EL (cell line): Measurements from ENCODE around the gene PEX3.
"Not testable (repeated sequence)": the region's sequence is repeated elsewhere in the genome, so short reads cannot be mapped to it uniquely, and the experiment has no call there.

Source experiments
- DNase-seq: peaks from one replicate; pipeline ENCODE4 v3.0.0-alpha.2; 2016

PEX3 gene

DNA sequence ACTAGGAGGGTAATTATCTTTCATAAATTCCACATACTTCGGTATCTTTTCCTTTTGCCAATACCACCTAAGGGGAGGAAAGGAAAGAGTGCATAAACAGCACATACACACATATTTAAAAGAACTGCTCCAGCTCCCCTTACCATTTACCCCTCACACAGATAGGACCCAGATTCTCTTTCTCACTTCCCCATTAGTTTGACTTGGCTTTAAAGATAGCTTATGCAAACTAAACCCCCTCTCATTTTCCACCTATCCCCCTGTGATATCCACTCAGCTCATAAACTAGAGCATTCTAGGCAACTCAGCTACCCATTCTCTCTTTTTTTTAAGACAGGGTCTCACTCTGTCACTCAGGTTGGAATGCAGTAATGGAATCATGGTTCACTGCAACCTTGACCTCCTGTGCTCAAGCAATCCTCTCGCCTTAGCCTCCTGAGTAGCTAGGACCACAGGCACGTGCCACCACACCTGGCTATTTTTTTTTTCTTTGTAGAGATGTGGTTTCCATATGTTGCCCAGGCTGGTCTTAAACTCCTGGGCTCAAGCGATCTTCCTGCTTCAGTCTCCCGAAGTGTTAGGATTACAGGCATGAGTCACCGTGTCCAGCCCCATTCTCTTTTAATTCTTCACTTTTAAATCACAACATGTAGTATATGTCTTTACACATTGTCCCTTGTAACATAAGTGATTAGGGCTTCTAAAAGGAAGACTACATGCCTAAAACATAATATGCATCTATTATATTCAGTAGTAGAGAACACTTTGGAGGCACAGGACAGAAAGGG lies 56.9 kb downstream of the PEX3 start:
- DNase-seq, result peak; percentile 49

DNA sequence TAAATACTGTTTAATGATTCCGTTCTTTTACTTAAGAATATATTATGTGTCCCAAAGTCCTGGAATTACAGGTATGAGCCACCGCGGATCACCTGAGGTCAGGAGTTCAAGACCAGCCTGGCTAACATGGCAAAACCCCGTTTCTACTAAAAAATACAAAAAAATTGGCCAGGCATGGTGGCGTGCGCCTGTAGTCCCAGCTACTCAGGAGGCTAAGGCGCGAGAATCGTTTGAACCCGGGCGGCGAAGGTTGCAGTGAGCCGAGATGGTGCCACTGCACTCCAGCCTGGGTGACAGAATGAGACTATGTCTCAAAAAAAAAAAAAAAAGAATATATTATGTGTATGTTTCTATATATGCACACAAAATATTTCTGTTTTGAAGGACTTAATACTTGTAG lies 59.7 kb downstream of the PEX3 start:
- DNase-seq, result not testable (repeated sequence)

DNA sequence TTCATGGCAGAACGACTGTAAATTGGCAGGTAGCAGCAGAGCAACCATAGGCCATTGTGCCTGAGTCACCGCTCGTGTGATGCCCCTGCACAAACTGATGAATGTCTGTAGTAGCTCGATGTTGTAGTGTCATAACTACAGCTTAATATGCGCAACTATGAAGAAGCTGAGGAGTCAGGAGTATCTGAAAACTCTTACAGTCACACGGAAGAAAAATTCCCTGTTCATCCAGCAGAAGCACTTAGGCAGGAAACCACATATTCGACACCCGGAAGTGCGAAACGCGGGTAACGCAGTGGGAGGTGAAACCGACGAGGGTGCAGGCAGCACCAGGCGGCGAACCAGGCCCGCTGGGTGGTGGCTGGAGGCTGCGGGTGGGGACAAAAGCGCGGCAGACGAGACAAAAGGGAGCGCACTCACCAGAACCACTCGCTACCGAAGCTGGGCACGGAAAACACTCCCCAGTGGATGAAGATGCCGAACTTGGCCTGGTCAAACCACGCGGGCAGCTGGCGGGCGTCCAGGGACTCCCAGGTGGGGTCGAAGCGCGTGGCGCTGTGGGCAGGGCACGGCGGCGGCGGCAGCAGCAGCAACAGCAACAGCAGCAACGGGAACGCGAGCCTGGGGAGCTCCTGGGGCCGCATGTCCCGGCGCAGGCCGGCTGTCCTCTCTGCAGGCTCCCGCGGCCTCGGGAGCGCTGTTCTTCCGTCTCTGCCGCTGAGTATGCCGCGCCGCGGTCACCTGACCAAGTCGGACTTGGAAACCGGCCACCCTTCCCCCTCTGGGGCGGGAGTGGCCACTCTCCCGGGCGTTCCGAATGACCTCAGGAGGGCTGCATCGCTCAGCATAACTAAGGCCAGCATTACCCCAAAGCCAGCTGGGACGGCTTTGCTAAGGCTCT lies 60.6 kb downstream of the PEX3 start, which contains the start of gene FUCA2:
TSS of gene FUCA2 (minus strand) at position 730 of the 901 bp plus-strand sequence. CDS start at position 644, 86 bp downstream.
- DNase-seq, result peak; percentile 93

DNA sequence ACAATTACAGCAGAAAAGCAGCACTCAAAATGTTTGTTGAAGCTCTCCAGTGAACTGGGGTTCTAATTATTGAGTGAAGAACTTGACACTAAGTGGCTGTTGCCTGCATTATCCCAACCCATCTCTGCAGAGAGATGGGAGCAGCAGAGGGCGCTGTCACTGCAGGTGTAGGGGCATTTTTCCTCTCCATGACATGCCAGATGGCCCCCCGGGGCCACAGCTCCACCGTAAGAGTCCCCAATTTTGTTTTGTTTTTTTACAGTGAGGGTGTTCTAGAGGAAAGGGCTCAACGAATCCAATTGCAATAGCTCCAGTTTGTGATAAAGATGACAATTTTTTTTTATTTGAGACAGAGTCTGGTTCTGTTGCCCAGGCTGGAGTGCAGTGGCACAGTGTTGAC lies 62.8 kb downstream of the PEX3 start:
- peak; percentile 21 for DNase-seq

DNA sequence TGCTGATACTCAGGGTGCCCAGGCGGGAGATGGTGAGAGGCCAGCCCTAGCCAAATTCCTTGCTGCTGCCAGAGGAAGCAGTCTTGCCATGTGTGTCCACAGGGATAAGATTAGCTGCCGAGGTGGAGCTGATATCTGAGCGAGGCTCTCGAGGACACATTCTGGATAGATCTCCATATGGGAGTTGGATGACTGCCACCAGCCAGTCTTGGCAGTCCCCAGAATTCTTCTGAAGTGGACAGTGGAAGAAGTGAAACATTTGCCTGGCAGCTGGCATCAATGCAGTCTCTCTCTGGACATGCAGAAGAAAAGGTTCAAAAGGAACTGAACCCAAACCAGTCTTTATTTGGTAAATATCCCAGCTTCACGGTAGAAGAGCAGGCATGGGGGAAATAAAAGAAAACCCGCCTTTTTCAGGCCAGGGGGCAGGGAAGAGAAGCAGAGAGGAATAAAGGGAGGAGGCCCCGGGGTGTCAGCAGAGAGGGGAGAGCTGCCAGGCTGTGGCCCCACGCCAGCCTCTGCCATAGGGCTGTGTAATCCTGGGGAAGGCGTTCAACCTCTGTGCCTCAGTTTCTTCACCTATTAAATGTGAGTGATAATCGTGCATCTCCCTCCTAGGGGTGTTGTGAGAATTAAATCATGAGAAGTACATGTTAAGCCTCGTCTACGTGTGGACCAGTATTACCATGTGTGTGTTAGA lies 64.6 kb downstream of the PEX3 start:
- peak; percentile 7 for DNase-seq

DNA sequence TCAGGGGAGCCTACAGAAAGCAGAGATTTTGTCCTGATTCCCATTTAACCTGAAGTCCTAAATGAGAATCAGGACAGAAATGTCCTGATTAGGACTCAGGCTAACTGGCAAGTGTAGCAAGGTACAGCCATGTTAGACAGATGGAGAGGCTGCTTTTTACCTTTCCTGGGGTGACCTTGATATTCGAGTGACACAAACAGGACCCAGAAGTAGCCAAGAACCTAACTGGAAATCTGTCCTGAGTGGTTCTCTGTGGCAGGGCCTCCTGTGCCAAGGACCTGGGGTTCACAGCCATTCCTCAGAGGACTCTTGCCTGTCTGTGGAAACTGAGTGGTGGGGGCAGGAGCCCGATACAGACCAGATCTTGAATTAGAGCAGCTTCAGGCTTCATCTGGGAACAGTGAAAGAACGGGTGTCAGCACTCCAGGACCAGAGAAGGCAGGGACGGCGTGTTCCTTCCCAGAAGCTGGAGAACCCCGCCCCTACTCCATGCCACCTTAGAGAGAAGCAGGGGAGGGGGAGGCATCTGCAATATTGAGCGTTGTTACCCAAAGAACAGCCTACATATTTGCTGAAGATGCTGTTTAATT lies 65.3 kb downstream of the PEX3 start:
- DNase-seq, result no peak

DNA sequence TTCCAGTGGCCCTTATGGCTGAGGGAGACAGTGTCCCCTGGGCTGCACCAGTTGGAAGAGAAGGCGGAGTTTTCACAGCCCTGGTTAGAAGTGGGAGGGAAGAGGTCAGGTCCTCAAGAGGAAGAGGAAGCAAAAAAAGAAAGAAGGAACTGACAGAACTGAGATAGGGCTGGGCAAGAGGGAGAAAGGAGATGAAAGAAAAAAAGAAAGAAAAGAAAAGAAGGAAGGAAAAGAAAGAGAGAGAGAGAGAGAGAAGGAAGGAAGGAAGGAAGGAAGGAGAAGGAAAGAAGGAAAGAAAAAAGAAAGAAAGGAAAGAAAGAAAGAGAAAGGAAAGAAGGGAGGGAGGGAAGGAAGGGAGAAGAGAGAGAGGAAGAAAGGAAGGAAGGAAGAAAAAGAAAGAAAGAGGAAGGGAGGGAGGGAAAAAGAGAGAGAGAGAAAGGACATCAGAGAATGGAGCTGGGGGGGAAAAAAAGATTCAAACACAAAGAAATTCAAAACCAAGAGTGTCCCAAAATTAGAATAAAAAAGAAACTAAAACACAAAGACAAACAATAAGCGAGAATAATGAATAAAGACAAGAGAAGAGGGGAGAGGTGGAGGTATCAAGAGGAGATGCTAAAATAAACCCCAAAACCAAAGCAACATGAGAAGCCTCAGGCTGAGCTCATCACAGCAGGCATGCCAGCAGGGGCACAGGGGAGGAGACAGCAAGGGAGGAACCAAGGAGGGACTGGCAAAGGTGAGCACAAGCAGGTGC lies 66.3 kb downstream of the PEX3 start:
- DNase-seq, result no peak

DNA sequence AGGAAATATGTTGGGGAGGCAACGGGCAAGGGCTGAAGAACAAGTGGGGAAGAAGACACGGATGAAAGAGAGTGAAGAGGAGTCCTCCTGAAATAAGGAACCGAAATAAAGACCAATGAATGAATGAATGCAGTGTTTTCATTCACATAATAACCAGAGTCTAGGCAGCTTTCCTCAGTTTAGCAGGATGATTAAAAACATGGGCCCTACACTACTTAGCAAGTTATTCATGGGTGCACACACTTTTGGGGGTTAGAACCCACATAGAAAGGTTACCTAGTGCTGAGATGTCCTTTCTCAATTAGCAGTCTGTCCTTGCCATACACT lies 66.8 kb downstream of the PEX3 start:
- DNase-seq, result no peak

DNA sequence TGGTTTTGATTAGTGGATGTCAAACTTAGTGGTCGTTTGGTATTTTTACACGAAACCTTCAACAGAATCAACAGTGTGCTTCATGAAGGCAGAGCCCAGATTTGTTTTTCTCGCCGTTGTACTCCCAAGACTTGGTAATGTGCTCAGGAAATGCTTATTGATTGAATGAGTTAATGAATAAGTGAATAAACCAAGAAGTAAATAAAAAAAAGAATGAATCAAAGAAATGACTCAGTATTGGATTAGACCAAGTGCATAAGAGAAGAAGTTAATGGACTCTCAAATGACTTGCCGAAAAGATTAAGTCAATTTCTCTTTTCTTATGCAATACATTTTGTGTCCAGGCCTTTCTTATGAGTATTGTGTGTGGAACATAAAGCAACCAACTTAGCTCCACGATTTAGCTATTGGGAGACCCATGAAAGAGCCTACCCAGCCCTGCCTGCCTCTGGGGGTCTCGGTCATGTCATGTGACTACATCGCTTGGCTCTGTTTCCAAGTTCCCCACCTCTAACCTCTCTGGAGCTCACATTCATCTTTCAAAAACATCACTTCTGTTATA lies 71.5 kb downstream of the PEX3 start:
- DNase-seq, result no peak

DNA sequence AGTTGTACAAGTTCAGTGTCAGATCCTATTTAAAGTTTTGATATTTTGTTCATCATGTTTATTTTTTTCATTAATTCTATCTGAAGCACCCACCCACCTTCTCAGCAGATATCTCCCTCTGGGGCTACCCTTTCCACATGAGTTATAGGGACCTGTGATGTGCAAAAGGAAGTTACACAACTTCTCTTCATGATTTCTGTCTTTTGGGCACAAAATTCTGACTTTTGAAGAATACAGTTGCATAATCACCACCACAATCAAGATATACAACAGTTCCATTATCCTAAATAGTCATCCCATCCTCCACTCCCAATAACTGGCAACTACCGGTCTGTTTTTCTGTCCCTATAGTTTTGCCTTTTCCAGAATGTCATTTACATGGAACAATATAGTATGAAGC lies 74.8 kb downstream of the PEX3 start:
- no peak for DNase-seq

DNA sequence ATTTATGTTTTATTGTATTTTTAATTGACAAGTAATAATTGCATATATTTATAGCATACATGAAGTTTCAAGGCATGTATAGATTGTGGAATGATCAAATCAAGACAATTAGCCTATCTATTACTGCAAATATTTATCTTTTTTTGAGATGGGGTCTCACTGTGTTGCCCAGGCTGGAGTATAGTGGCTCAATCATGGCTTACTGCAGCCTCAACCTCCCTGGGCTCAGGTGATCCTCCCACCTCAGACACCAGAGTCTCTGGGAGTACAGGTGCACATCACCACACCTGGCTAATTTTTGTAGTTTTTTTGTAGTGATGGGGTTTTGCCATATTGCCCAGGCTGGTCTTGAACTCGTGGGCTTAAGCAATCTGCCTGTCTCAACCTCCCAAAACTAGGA lies 77.1 kb downstream of the PEX3 start:
- no peak for DNase-seq

DNA sequence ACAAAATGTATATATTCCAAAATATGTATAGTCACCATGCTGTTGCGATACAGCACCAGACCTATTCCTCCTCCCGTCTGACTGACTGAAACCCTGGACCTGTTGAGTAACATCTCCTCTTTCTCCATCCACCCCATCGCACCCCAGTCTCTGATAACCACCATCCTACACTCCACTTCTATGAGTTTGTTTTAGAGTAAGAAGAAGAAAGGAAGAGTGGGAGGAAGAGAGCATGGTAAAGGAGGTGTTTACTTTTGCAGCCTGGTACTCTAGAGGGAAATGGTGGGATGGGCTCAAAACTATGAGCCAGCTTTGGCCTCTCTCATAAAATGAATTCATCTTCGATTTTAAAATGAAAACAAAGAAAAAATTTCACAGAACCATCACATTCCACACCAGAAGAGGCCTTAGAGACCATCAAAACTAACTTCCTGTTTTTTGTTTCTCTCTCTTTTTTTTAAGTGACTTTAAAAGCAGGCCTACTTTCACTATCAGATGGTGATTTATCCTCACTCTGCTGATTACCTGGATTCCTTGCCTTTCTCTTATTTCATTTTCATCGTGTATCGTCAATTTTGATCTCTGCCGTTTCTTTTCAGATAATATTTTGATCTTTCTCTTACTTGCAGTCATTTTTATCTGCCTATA lies 77.7 kb downstream of the PEX3 start:
- no peak for DNase-seq

DNA sequence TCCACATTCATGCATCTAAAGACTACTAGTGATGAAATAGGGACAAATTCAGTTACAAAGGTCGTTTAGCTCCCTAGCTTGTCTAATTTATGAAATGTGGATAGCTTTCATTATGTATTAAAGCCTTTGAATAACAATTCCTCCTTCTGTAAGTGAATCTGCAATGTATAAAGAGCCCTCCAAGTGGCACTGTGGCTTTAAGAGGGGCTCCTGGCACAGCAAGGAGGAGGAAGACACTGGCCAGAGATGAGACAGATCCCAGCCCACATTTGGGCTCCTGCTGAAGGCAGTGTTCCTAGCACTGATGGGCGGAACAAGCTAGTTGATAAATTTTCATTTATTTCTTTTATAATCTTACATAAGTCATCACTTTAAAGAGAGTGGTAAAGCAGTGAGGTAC lies 78.5 kb downstream of the PEX3 start:
- DNase-seq, result peak; percentile 28

DNA sequence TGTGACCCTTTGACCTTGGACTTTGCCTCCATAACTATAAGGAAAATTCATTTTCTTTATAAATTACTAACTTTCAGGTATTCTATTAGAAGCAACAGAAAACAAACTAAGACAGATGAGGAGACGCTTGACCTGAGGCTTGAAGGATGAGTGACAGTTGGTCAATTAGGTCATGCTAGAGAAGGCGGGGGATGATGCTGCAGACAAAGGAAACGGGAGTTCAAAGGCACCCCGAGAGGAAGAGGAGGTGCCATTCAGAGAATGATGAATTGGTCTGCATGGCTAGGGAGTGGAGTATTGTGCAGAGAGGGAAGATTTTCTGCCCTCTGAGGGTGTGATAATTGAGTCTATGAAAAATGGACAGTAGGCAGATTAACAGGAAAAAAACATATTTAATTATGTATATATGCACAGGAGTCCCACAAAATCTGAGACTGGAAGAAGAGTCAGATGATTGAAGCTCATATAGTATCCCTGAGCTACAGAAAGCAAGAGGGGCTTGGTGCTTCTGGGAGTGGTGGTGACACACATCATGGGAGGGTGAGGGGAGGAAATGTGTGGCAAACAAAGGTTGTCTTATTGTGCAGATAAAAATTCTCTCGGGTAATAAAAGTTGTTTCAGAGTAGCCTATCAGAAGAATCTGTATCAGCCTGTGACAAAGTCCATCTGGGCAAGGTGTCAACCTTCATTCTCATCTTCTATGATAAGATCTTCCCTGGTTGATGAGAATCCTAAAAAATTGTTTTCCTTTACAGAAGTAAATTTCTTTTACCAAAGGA lies 81.3 kb downstream of the PEX3 start:
- no peak for DNase-seq

DNA sequence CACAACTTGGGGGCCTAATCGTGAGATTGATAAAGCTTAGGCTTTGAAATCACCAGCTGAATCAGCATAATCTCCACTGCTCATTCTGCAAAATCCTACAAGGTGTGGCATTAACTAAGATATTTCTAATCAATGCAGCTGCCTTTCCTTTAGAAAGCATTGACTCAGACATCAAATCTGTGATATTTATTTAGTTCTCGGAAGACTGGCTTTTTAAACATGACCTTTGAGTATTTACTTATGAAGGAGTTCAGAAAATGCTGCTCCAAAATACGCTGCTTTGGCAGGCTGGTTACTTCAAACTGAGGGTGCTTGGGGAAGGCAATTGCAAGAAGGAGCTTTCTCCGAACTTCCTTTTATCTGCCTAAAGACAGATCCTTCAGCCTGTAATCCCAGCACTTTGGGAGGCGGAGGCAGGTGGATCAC lies 84.6 kb downstream of the PEX3 start:
- no peak for DNase-seq

DNA sequence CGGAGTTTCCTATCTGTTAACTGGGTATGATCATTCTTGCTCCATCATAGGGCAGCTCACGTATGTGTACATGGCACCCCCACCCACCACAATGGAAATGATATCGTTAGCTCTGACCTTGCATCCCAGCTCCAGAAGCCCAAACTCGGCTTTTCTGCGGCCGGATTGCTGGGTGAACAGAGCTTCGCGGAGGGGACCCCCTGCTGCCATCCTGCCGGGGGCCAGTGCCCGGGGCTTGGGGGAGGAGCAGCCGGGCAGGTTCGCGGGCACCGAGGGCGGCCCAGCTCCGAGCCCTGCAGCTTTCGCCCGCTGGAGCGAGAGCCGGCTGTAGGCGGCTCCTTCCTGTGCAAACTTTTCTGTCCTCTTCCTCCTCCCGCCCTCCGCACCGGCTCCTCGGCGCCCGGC lies 85.9 kb downstream of the PEX3 start:
- DNase-seq, result peak; percentile 65

DNA sequence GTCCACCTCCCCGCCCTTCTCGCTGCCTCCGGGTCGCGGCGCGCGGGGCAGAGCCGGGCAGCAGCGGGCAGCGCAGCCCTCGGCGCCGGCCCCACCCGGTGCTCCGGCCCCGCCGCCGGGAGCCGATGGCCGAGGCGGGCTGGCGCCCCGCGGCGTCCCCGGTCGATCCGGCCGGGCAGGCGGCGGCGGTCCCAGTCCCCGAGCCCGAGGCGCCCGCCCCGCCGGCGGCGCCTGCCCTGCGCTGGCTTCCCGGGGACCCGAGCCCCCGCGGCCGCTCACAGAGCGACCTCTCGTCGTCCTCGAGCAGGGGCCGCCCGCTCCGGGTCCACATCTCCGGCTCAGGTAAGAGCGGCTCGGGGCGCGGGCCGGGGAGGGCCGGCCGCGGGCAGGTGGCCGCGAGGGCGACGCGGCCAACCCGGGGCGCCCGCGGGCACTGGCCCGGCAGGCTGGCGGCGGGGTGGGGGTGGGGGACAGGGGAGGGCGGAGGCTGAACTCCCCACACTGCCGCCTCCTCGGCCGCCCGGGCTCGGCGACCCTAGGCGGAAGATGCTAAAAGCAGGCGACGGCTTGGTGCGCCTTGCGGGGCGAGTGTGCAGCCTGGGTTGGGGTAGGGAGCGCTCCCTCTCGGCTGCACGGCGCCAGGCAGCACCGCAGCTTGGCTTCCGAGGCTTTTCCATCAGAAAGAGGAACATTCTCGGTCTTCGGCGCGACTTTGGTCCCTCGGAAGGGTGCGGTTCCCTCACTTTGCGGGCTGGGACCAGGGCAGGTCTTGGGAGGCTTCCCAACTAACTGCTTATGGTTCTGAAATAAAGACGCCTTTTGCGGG lies 86.5 kb downstream of the PEX3 start:
- peak; percentile 77 for DNase-seq

DNA sequence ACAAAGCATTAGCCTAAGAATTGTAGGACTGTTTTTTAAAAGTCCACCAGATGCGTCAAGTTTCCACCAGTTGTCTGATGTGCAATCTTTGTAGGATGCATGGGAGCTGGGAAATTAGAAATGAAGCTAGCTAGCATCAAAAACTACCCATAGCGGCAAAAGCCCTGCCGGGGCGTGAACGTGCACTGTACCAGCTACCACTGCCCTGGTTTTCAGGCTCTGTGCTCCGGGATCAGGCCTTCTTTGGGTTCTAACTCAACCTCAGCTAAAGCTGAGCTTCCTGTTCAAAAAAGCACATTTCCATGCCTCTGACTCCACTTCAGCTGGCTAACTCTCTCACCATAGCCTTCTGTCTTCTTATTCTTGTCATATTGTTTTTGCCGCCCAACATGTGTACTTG lies 87.8 kb downstream of the PEX3 start:
- no peak for DNase-seq

DNA sequence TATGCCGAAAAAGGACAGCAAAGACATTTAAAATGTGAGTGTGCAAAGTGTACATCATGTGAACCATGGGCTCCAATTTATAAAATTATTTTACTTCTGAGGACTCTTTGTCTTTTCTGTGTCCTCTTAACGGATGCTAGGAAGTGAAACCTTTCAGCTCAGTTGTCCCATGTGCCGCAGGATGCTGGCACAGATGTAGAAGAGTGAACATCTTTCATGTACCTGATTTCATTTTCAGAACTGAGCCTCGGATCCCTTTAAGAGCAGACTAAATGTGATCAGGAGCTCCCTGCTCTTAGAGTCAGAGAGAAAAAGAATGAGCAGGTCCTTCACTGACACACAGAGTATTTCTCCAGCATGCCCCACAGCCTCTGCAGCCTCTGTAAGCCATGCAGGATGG lies 88.5 kb downstream of the PEX3 start:
- no peak for DNase-seq

DNA sequence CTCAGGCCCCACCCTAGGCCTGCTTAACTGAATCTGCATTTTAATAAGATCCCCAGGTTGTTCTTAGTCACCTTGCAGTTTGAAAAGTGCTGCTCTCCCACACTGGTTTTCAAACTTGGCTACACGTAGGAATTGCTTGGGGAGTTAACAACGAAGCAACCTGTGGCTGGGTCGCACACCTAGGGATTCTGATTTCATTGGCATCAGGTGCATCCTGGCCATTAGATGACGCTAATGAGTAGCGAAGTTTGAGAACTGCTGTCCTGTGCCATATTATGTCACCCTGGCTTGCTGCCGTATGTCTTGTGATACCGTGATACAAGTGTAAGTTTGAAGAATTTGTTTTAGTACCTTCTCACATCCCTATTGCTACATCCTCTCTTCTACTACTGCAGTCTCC lies 89.1 kb downstream of the PEX3 start:
- no peak for DNase-seq
